Suprapubic skin (tissue), 4 donors: ENCODE measurements around the gene WFDC13.
"Not testable (repeated sequence)": the region's sequence is repeated elsewhere in the genome, so short reads cannot be mapped to it uniquely, and the experiment has no call there.

Source experiments
- CTCF ChIP-seq, 2 donors: fragments of 200-600 bp in 1 of 2; fragments of 450-650 bp in 1 of 2; sonication (generic) in 1 of 2; IDR thresholded peaks; one replicate each; pipeline ENCODE4 v1.5.1; 2016 to 2019; ENCODE audit warnings: antibody characterized with exemption in 2 of 2, mild to moderate bottlenecking in 1 of 2, moderate library complexity in 1 of 2
- POLR2A ChIP-seq, 2 donors: fragments of 450-650 bp; IDR thresholded peaks; one replicate each; pipeline ENCODE4 v1.6.1; 2017; ENCODE audit warnings: antibody characterized with exemption in 2 of 2, mild to moderate bottlenecking in 2 of 2, moderate library complexity in 2 of 2
- POLR2AphosphoS5 ChIP-seq, 3 donors: sonication (generic); formaldehyde crosslinking; IDR thresholded peaks; one replicate each; pipeline ENCODE4 v1.6.1; 2017; ENCODE audit warnings: antibody characterized with exemption in 3 of 3

GRCh38 chr20:45657038-45657437, 44.8 kb upstream of the WFDC13 start:
- not testable (repeated sequence) for TF ChIP-seq CTCF, POLR2A, POLR2AphosphoS5 (IDR thresholded peaks at IDR 0.05)
